CD1c-positive myeloid dendritic cell (primary cell): ENCODE results near the gene DRD1.
"Not testable (repeated sequence)": the region's sequence is repeated elsewhere in the genome, so short reads cannot be mapped to it uniquely, and the experiment has no call there.

Experiments
- DNase-seq: peaks from one replicate; pipeline ENCODE4 v3.0.0-alpha.2; 2016; ENCODE audit errors: extremely low spot score

The DRD1 gene

DNA sequence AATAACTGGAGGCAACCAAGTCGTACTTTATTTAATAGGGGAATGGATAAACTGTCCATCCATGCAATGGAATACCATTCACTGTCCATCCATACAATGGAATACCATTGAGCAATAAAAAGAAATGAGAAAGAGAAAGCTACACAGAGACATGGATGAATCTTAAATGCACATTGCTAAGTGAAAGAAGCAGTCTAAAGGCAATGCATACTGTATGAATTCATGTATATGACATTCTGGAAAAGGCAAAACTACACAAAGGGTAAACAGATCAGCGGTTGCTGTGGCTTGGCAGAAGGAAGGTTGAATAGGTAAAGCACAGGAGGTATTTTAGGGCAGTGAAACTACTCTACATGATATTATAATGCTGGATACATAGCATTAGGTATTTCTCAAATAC lies 16.2 kb downstream of the DRD1 start:
- no peak for DNase-seq

DNA sequence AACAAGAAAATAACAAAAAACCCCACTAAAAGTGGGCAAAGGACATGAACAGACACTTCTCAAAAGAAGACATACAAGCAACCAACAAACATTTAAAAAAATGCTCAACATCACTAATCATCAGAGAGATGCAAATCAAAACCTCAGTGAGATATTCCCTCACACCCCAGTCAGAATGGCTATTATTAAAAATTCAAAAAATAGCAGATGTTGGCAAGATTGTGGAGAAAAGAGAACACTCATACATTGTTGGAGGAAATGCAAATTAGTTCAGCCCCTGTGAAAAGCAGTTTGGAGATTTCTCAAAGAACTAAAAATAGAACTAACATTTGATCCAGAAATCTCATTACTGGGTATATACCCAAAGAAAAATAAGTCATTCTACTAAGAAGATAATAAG lies 19.4 kb downstream of the DRD1 start:
- not testable (repeated sequence) for DNase-seq

DNA sequence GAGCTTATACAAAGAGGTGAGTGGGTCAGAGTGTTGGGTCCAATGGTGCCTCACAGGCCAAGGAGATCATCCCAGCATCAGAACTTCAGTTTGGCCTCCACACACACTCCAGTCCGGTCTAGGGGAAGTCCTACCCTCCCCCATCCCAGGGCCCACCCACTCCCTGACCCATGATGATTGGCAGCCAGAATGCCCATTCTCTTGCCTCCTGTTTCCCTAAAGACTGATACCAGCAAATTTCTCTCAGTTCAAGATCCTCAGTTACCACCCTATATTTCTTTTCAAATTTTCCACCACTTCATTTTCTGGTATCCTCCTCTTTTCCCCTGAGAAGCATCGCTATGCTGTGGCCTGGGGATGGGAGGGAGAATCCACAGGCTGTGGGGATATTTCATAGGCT lies 21.9 kb downstream of the DRD1 start:
- no peak for DNase-seq

DNA sequence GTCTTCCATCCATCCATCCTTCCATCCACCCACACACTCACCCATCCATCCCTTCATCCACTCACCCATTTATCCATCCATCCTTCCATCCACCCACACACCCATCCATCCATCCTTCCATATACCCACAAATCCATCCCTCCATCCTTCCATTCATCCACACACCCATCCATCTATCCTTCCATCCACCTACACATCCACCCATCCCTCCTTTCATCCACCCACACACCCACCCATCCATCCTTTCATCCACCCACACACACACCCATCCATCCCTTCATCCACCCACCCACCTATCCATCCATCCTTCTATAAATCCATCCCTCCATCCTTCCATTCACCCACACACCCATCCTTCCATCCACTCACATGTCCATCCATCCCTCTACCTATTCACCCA lies 23.6 kb downstream of the DRD1 start:
- DNase-seq = no peak

DNA sequence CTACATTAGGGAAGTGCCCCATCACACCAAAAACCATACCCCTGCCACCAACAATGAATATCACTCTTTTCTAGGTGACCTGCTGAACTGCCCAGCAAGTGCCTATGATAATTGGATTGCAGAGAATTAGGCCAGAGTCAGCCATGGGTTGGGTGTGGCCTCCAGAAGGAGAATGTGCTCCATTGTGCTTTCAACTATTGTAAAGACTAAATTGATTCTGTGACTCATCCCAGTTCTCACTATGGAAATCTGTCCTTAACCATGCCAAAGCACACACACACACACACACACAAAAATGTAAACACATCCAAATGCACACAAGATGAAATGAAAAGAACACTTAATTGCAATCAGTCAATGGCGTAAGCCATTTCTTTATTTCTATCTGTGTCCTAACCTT lies 25.7 kb downstream of the DRD1 start:
- no peak for DNase-seq

DNA sequence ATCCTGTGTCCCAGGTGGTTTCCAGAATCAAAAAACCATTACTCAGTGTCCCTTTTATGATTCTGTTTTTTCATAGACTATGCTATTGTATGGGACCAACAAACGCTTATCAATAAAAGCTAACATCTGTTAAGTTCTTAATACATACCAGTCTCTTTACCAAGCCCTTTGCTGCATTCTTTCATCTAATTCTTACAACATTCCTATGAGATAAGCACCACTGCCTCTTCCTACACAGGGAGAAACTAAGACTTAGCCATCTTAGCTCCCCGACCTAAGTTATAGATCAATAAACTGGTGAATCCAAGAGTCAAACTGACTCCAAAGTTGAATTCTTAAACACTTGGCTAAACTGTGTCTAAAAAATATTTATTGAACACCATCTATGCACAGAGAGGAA lies 26.6 kb downstream of the DRD1 start:
- DNase-seq = no peak

DNA sequence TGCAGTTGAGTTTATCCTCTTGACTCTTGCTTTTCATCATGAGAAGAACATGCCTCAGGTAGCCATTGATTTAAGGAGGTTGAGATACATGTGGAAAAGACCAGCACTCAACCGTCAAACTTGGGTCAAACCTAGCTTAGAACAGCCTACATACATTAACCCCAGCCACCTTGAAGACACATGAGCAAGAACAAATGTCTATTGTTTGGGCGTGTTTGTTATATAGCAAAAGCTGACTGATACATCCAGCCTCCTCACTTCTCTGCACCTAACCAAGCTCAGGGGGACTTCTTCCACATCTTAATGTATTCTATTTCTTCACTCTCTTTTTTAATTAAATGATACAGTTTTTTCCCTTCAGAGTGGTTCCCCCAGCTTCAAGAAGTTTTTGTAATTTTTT lies 28.7 kb downstream of the DRD1 start:
- no peak for DNase-seq

DNA sequence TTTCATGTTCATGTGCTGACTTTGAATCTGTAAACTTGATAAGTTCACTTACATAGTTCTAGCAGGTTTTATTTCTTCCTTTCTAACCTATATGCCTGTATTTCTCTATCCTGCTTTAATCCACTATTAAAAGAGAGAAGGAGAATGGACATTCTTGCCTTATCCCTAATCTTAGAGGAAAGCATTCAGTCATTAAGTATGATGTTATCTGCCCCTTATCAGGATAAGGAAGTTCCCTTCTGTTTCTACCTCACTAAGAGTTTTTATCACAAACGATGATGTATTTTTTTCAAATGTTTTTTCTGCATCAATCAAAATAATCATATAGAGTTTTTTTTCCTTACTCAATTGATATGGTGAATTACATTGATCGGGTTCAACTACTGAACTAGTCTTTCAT lies 33.1 kb downstream of the DRD1 start:
- no peak for DNase-seq

DNA sequence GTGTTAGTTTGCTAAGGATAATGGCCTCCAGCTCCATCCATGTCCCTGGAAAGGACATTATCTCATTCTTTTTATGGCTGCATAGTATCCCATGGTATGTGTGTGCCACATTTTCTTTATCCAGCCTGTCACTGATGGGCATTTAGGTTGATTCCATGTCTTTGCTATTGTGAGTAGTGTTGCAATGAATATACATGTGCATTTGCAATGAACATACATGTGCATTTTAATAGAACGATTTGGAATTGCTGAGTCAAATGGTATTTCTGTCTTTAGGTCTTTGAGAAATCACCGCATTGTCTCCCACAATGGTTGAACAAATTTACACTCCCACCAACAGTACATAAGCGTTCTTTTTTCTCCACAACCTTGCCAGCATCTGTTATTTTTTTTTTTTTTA lies 37.7 kb downstream of the DRD1 start:
- no peak for DNase-seq

DNA sequence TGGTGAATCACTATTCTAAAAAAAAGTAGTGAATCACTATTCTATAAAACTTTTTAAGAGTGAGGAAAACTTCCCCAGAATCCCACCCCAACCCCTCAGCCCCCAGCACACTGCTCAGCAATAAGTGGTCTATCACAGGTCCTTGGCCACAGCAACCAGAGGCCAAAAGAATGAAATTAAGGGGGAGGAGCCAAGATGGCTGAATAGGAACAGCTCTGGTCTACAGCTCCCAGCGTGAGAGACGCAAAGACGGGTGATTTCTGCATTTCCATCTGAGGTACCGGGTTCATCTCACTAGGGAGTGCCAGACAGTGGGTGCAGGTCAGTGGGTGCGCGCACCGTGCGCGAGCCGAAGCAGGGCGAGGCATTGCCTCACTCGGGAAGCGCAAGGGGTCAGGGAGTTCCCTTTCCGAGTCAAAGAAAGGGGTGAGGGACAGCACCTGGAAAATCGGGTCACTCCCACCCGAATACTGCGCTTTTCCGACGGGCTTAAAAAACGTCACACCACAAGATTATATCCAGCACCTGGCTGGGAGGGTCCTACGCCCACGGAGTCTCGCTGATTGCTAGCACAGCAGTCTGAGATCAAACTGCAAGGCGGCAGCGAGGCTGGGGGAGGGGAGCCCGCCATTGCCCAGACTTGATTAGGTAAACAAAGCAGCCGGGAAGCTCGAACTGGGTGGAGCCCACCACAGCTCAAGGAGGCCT lies 46.2 kb downstream of the DRD1 start:
- not testable (repeated sequence) for DNase-seq

DNA sequence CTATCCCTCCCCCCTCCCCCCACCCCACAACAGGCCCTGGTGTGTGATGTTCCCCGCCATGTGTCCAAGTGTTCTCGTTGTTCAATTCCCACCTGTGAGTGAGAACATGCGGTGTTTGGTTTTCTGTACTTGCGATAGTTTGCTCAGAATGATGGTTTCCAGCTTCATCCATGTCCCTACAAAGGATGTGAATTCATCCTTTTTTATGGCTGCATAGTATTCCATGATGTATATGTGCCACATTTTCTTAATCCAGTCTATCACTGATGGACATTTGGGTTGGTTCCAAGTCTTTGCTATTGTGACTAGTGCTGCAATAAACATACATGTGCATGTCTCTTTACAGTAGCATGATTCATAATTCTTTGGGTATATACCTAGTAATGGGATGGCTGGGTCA lies 48.6 kb downstream of the DRD1 start:
- not testable (repeated sequence) for DNase-seq

DNA sequence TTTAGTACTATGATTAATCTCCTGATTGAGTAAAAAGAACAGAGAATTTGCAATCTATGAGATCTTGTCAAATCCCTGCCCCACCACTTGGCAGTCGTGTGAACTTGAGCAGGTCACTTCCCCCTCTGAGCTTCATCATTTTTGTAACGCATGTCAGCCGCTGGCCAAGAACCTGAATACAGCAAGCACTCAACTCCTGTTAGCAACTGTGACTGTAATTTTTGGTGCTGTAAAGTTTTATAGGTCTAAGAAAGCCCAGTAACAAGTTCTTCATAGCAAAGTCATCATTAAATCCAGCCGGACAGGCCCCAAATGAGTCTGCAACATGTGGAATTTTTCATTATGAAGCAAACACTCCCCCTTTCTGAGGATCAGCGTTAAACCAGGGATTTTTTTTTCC lies 49.4 kb downstream of the DRD1 start:
- no peak for DNase-seq

DNA sequence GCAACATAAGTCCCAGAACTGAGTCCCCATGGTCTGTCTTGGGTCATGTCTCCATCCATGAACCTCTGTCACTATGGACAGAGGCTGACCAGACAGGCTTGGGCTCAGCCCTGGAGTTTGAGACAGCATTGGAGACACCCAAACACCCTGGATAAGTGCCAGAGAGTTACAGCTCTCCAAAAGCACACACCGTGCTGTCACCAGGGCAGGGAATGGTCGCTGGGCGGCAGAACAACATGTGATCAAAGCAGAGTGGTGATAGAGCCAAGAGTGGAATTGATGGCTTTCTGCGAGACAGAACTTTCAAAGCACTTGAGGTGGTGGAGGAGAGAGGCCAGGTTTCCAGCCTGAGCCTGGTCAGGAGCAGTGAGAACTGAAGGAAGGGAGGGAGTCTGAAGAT lies 50.1 kb downstream of the DRD1 start:
- no peak for DNase-seq

DNA sequence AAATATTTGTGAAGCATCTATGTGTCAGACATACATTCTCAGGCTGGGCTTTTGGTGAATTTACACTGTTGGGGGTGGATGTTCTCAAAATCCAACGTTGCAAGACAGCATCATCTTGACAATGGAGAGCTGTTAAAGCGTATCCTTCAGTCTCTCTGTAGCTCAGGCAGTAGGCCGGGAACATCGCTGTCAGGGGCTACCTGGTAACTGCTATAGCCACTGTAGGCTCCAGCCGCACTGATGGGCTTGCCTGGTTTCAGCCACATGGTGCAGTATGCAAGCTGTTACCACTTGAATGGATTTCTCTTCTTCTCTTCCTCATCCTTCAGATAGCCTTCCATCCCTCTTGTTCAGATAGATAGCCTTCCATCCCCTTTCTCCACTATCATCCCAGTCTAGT lies 51.7 kb downstream of the DRD1 start:
- no peak for DNase-seq

DNA sequence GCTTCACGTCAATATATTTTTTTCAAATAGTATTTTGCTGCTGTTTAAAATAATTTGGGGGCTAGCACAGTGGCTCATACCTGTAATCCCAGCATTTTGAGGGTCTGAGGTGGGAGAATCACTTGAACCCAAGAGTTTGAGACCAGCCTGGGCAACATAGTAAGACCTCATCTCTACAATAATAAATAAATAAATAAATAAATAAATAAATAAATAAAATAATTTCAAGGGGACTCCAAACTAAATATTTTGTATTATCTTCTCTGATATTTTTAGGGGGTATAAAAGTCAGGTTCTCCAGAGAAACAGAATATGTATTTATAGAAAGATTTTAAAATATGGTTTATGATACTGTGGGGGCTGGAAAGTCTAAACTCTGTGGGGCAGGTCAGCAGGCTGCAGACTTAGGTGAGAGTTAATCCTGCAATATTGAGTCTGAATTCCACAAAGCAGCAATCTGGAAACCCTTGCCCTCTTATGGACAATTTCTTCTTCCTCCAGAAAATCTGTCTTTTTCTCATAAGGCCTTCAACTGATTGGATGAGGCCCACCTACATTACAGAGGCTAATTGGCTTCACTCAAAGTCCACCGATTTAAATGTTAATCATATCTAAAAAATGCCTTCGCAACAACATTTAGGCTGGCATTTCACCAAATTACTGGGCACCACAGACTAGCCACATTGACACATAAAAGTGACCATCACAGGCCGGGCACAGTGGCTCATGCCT lies 53.5 kb downstream of the DRD1 start:
- DNase-seq = no peak
